Transverse colon (tissue), 4 donors: ENCODE data around the gene ZBTB20. TPM values are rescaled to one million over a fixed set of nuclear protein-coding genes. Genes with fewer than 3 reads are reported as not detected.

Source experiments
- DNase-seq: peaks from one replicate; pipeline ENCODE4 v3.0.0-alpha.2; 2019
- H3K27ac ChIP-seq, 4 donors: fragments of 200-600 bp; sonication (generic); 2 replicates each; pipeline ENCODE4 v1.5.1; 2016 to 2018; ENCODE audit warnings: inconsistent platforms in 4 of 4
- H3K27me3 ChIP-seq: fragments of 200-600 bp; sonication (generic); 2 replicates; pipeline ENCODE4 v1.5.1; 2017; ENCODE audit warnings: inconsistent platforms
- H3K36me3 ChIP-seq, 4 donors: fragments of 200-600 bp; sonication (generic); 2 replicates each; pipeline ENCODE4 v1.5.1; 2017 to 2019; ENCODE audit warnings: inconsistent platforms in 4 of 4
- H3K4me1 ChIP-seq, 4 donors: fragments of 200-600 bp; sonication (generic); 2 replicates each; pipeline ENCODE4 v1.5.1; 2017 to 2020; ENCODE audit warnings: inconsistent platforms in 4 of 4
- H3K4me3 ChIP-seq, 4 donors: fragments of 200-600 bp; sonication (generic); 1 replicate in 1 of 4; 2 replicates in 3 of 4; pipeline versions ENCODE4 v1.5.1 to v1.6.1; 2017 to 2019; ENCODE audit warnings: inconsistent platforms in 4 of 4
- H3K9me3 ChIP-seq, 2 donors: fragments of 200-600 bp; sonication (generic); 2 replicates each; pipeline ENCODE4 v1.5.1; 2017 to 2019; ENCODE audit warnings: inconsistent platforms in 2 of 2
- CTCF ChIP-seq, 5 experiments: fragments of 200-600 bp in 3 of 5; fragments of 450-650 bp in 2 of 5; sonication (generic) in 3 of 5; IDR thresholded peaks; 1 replicate in 2 of 5; 2 replicates in 3 of 5; pipeline ENCODE4 v1.5.1; 2016 to 2017; ENCODE audit warnings: antibody characterized with exemption in 5 of 5, inconsistent platforms in 3 of 5, mild to moderate bottlenecking in 2 of 5, moderate library complexity in 1 of 5
- EP300 ChIP-seq: sonication (generic); formaldehyde crosslinking; IDR thresholded peaks from one replicate; pipeline ENCODE4 v1.6.1; 2017; ENCODE audit warnings: antibody characterized with exemption, low read depth
- POLR2A ChIP-seq: fragments of 450-650 bp; IDR thresholded peaks from one replicate; pipeline ENCODE4 v1.6.1; 2016; ENCODE audit warnings: antibody characterized with exemption, mild to moderate bottlenecking, moderate library complexity
- POLR2AphosphoS5 ChIP-seq, 3 donors: sonication (generic); formaldehyde crosslinking; IDR thresholded peaks; one replicate each; pipeline ENCODE4 v1.6.1; 2016; ENCODE audit warnings: antibody characterized with exemption in 3 of 3
- WGBS, 2 donors: methylation state at CpG; one replicate each; pipeline ENCODE4 v1.1.5; 2018; ENCODE audit warnings: low coverage in 1 of 2; 5-methylcytosine and 5-hydroxymethylcytosine counted together
- in situ Hi-C, 4 donors: fragments of 200-750 bp; cut with MboI; loops; one replicate each; pipeline versions ENCODE4 v1.15.0 to v1.15.1; 2017; ENCODE audit warnings: low sequenced_read_pairs in 3 of 4, low pct_ligation_motif_present in 1 of 4, low pct_unique_long_range_greater_than_20kb in 1 of 4
- intact Hi-C: fragments of 100-400 bp; cut with DNase I; formaldehyde crosslinking; loops from one replicate; pipeline ENCODE4 v1.15.1; 2023; ENCODE audit warnings: low total_unique reads
- total RNA-seq, 4 donors: library from RNA; depleted of rRNA; stranded (reverse); fragments of >200 nt; gene quantifications; one replicate each; pipeline ENCODE4 v1.1.0, GENCODE V29; 2016

The ZBTB20 gene
- total RNA-seq, 4 donors from 2014 or later = 44.6 to 50.5 (median 46.4) TPM

GRCh38 chr3:114664006-114664405, 483.1 kb downstream of the ZBTB20 start:
- in situ Hi-C loops = no loop called here

GRCh38 chr3:114660808-114661207, 486.3 kb downstream of the ZBTB20 start:
- WGBS, 2 donors = 80 to 97% methylated on average over 1 of the region's 1 CpG
- intact Hi-C loops = no loop called here
- Histone ChIP-seq H3K4me3 (no peak overlapping the region), H3K4me1 (peaks cover 0 to 23% (median 9%) of the 10 kb centered on the region in 4 donors), H3K36me3 (peaks cover 0 to 1% (median 0%) of the 10 kb centered on the region in 4 donors), H3K27me3 (no peaks in the 10 kb centered on the region), H3K27ac (peak overlapping the region in 3 of 4 donors; percentile 14 to 63 (median 61)), H3K9me3 (peaks cover 0 to 5% of the 10 kb centered on the region in 2 donors)
- in situ Hi-C loops = no loop called here
- DNase-seq = no peak
- TF ChIP-seq POLR2A (no peak), CTCF (IDR thresholded peaks at IDR 0.05) (no peak), EP300 (no peak), POLR2AphosphoS5 (IDR thresholded peaks at IDR 0.05) (no peak)

More at GRCh38 chr3:114664006-114664405, 483.1 kb downstream of the ZBTB20 start:
- Histone ChIP-seq H3K27ac (no peak overlapping the region), H3K4me3 (no peak overlapping the region), H3K4me1 (peaks cover 0 to 25% (median 13%) of the 10 kb centered on the region in 4 donors), H3K9me3 (peaks cover 0 to 5% of the 10 kb centered on the region in 2 donors), H3K36me3 (peaks cover 0 to 1% (median 0%) of the 10 kb centered on the region in 4 donors), H3K27me3 (no peaks in the 10 kb centered on the region)
- no peak for DNase-seq
- TF ChIP-seq POLR2AphosphoS5 (IDR thresholded peaks at IDR 0.05) = no peak
- no peak for TF ChIP-seq CTCF (IDR thresholded peaks at IDR 0.05)
- TF ChIP-seq POLR2A = no peak
- intact Hi-C loops = no loop called here

GRCh38 chr3:114660124-114660523, 487.0 kb downstream of the ZBTB20 start:
- intact Hi-C loops = no loop called here
- H3K36me3 ChIP-seq = peaks cover 0 to 1% (median 0%) of the 10 kb centered on the region in 4 donors
- H3K27me3 ChIP-seq = no peaks in the 10 kb centered on the region
- no peak for DNase-seq
- WGBS, 2 donors = 8 to 33% methylated on average over 6 of the region's 6 CpGs
- H3K27ac ChIP-seq = peak overlapping the region; percentile 14 to 63 (median 54)
- TF ChIP-seq POLR2A = no peak
- no peak for TF ChIP-seq EP300
- TF ChIP-seq CTCF (IDR thresholded peaks at IDR 0.05) = no peak
- no peak for TF ChIP-seq POLR2AphosphoS5 (IDR thresholded peaks at IDR 0.05)
- peaks cover 0 to 5% of the 10 kb centered on the region in 2 donors for H3K9me3 ChIP-seq
- in situ Hi-C loops = no loop called here
- no peak overlapping the region for H3K4me3 ChIP-seq
- H3K4me1 ChIP-seq = peaks cover 0 to 21% (median 9%) of the 10 kb centered on the region in 4 donors

- no peak for TF ChIP-seq POLR2A
- no peak for TF ChIP-seq EP300
- no peak for TF ChIP-seq POLR2AphosphoS5 (IDR thresholded peaks at IDR 0.05)
- TF ChIP-seq CTCF (IDR thresholded peaks at IDR 0.05) = no peak
- intact Hi-C loops = no loop called here
- Histone ChIP-seq H3K4me1 (peaks cover 0 to 21% (median 9%) of the 10 kb centered on the region in 4 donors), H3K27ac (peak overlapping the region; percentile 14 to 63 (median 54)), H3K36me3 (peaks cover 0 to 1% (median 0%) of the 10 kb centered on the region in 4 donors), H3K27me3 (no peaks in the 10 kb centered on the region), H3K4me3 (no peak overlapping the region), H3K9me3 (peaks cover 0 to 4% of the 10 kb centered on the region in 2 donors)
- in situ Hi-C loops = no loop called here
- no peak for DNase-seq
- WGBS, 2 donors = 45 to 63% methylated on average over 5 of the region's 5 CpGs
Observed at GRCh38 chr3:114659109-114660061, 487.7 kb downstream of the ZBTB20 start.
